MM.1S (cell line): ENCODE data around the gene LSAMP.

Experiments used
- CTCF ChIP-seq: fragments of 300-600 bp; sonication (generic); IDR thresholded peaks from 2 replicates; pipeline ENCODE4 v1.5.1; 2016; ENCODE audit warnings: antibody characterized with exemption, low read length, mixed read lengths
- EZH2phosphoT487 ChIP-seq: fragments of 300-600 bp; sonication (generic); IDR thresholded peaks from 2 replicates; pipeline ENCODE4 v1.6.1; 2018; ENCODE audit warnings: antibody characterized with exemption, low read length

GRCh38 chr3:116053017-116053416, 392.3 kb downstream of the LSAMP start:
- TF ChIP-seq CTCF (no peak), EZH2phosphoT487 (no peak)
